ENCODE data around the gene NLN.
"Not testable (repeated sequence)": the region's sequence is repeated elsewhere in the genome, so short reads cannot be mapped to it uniquely, and the experiment has no call there.

- TF ChIP-seq, protein P1, sequence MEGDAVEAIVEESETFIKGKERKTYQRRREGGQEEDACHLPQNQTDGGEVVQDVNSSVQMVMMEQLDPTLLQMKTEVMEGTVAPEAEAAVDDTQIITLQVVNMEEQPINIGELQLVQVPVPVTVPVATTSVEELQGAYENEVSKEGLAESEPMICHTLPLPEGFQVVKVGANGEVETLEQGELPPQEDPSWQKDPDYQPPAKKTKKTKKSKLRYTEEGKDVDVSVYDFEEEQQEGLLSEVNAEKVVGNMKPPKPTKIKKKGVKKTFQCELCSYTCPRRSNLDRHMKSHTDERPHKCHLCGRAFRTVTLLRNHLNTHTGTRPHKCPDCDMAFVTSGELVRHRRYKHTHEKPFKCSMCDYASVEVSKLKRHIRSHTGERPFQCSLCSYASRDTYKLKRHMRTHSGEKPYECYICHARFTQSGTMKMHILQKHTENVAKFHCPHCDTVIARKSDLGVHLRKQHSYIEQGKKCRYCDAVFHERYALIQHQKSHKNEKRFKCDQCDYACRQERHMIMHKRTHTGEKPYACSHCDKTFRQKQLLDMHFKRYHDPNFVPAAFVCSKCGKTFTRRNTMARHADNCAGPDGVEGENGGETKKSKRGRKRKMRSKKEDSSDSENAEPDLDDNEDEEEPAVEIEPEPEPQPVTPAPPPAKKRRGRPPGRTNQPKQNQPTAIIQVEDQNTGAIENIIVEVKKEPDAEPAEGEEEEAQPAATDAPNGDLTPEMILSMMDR (optimal IDR thresholded peaks at IDR 0.05 in 1 of 3, IDR thresholded peaks at IDR 0.05 in 1 of 3, conservative IDR thresholded peaks at IDR 0.05 in 1 of 3; ENCODE audit: extremely low read depth in 1 of 3, insufficient read depth in 2 of 3, low read length in 3 of 3): not testable (repeated sequence)
- not testable (repeated sequence) for TF ChIP-seq EZH2 (IDR thresholded peaks at IDR 0.05; ENCODE audit: low read length)
These were observed 122.8 kb downstream of the NLN start for GRCh38 chr5:65844763-65845162.
